H1 (cell line): ENCODE measurements around the gene TM9SF1. TPM values are rescaled to one million over a fixed set of nuclear protein-coding genes. Genes with fewer than 3 reads are reported as not detected.
"Not testable (repeated sequence)": the region's sequence is repeated elsewhere in the genome, so short reads cannot be mapped to it uniquely, and the experiment has no call there.

Source experiments
- CTCF ChIA-PET: fragments of 300-600 bp; sonication (Branson Sonifier 250); formaldehyde crosslinking; loops from one replicate; lab custom pipeline; 2021; ENCODE audit not compliant: partially characterized antibody; lab: Charles Lee
- POLR2A ChIA-PET: fragments of 300-600 bp; sonication (Branson Sonifier 250); formaldehyde crosslinking; loops from one replicate; lab custom pipeline; 2021; ENCODE audit warnings: inconsistent platforms; ENCODE audit not compliant: partially characterized antibody; lab: Charles Lee
- DNase-seq, 2 experiments: peaks; one replicate each; pipeline versions ENCODE4 v3.0.0 to v3.0.0-alpha.2; 2010 to 2022; ENCODE audit warnings: low spot score in 2 of 2, low read depth in 1 of 2, mixed read lengths in 1 of 2
- FAIRE-seq: peaks from 2 replicates; lab custom pipeline; 2011; peaks lifted over from hg19 to GRCh38; lab: Jason Lieb, UNC
- H2AFZ ChIP-seq: 2 replicates; pipeline ENCODE4 v1.8.1; 2012; ENCODE audit warnings: low read length, inconsistent platforms
- H2AK5ac ChIP-seq: 2 replicates; pipeline ENCODE4 v1.6.1; 2013; ENCODE audit warnings: low read depth, low read length
- H2BK120ac ChIP-seq: replicated peaks from 2 replicates; pipeline ENCODE3; 2013; ENCODE audit warnings: low read depth, low read length, inconsistent platforms
- H2BK12ac ChIP-seq: 2 replicates; pipeline ENCODE4 v1.6.1; 2013; ENCODE audit warnings: low read depth, low read length
- H2BK15ac ChIP-seq: 2 replicates; pipeline ENCODE4 v1.6.1; 2013; ENCODE audit warnings: low read length
- H2BK20ac ChIP-seq: 2 replicates; pipeline ENCODE4 v1.6.1; 2013; ENCODE audit warnings: low read length
- H2BK5ac ChIP-seq: 2 replicates; pipeline ENCODE4 v1.6.1; 2013; ENCODE audit warnings: low read depth, low read length
- H3K14ac ChIP-seq: 2 replicates; pipeline ENCODE4 v1.6.1; 2013; ENCODE audit warnings: inconsistent platforms; ENCODE audit not compliant: insufficient read length
- H3K18ac ChIP-seq: 2 replicates; pipeline ENCODE4 v1.6.1; 2013; ENCODE audit warnings: low read length; ENCODE audit errors: extremely low read depth
- H3K23ac ChIP-seq: 2 replicates; pipeline ENCODE4 v1.6.1; 2013; ENCODE audit warnings: inconsistent platforms; ENCODE audit not compliant: insufficient read length
- H3K23me2 ChIP-seq: 2 replicates; pipeline ENCODE4 v1.6.1; 2013; ENCODE audit warnings: low read depth, low read length
- H3K27ac ChIP-seq: 2 replicates; pipeline ENCODE4 v1.6.1; 2011; ENCODE audit warnings: low read depth, low read length, inconsistent platforms
- H3K27me3 ChIP-seq, 4 experiments: replicated peaks in 1 of 4; 1 replicate in 1 of 4; 2 replicates in 3 of 4; pipeline versions ENCODE4 v1.6.1 to v1.8.1; 2011 to 2013; ENCODE audit warnings: low read length in 3 of 4, mild to moderate bottlenecking in 3 of 4, inconsistent platforms in 2 of 4, mixed read lengths in 2 of 4, moderate library complexity in 1 of 4; ENCODE audit not compliant: control insufficient read depth in 3 of 4, insufficient read depth in 3 of 4; ENCODE audit errors: extremely low read depth in 1 of 4
- H3K36me3 ChIP-seq, 4 experiments: 2 replicates each; pipeline versions ENCODE4 v1.6.1 to v1.8.1; 2011 to 2013; ENCODE audit warnings: mild to moderate bottlenecking in 4 of 4, low read length in 3 of 4, moderate library complexity in 2 of 4, control low read depth in 1 of 4, inconsistent platforms in 1 of 4; ENCODE audit not compliant: insufficient read depth in 4 of 4, control insufficient read depth in 2 of 4
- H3K4ac ChIP-seq: replicated peaks from 2 replicates; pipeline ENCODE3; 2013; ENCODE audit warnings: low read length, low read depth, mixed read lengths, inconsistent platforms; ENCODE audit not compliant: insufficient read length
- H3K4me1 ChIP-seq, 4 experiments: replicated peaks in 1 of 4; 1 replicate in 1 of 4; 2 replicates in 3 of 4; pipeline versions ENCODE4 v1.6.1 to v1.8.1; 2011 to 2013; ENCODE audit warnings: low read length in 3 of 4, inconsistent platforms in 2 of 4, mixed read lengths in 1 of 4; ENCODE audit not compliant: insufficient read depth in 4 of 4, control insufficient read depth in 3 of 4
- H3K4me2 ChIP-seq, 2 experiments: 2 replicates each; pipeline versions ENCODE4 v1.6.1 to v1.8.1; 2011 to 2013; ENCODE audit warnings: low read depth in 2 of 2, low read length in 2 of 2, control low read depth in 1 of 2, inconsistent platforms in 1 of 2, mild to moderate bottlenecking in 1 of 2; ENCODE audit not compliant: insufficient read depth in 1 of 2
- H3K4me3 ChIP-seq, 4 experiments: fragments of 200-600, 300-600 bp in 1 of 4; sonication (generic), shearing (Covaris generic), sonication (Bioruptor Twin) in 1 of 4; 2 replicates each; pipeline versions ENCODE4 v1.5.1 to v1.8.1; 2011 to 2016; ENCODE audit warnings: low read length in 4 of 4, low read depth in 3 of 4, control low read depth in 2 of 4, inconsistent platforms in 2 of 4, mild to moderate bottlenecking in 2 of 4, mixed read lengths in 1 of 4, moderate library complexity in 1 of 4; ENCODE audit not compliant: insufficient read depth in 2 of 4; ENCODE audit errors: extremely low read depth in 1 of 4
- H3K56ac ChIP-seq: replicated peaks from 2 replicates; pipeline ENCODE3; 2013; ENCODE audit warnings: low read depth, mild to moderate bottlenecking, mixed read lengths, low read length, inconsistent platforms; ENCODE audit not compliant: insufficient read length
- H3K79me1 ChIP-seq: 2 replicates; pipeline ENCODE4 v1.6.1; 2013; ENCODE audit warnings: low read depth, low read length, control low read depth
- H3K79me2 ChIP-seq, 2 experiments: 2 replicates each; pipeline versions ENCODE4 v1.6.1 to v1.8.1; 2012 to 2013; ENCODE audit warnings: low read length in 2 of 2, mild to moderate bottlenecking in 2 of 2, inconsistent platforms in 1 of 2; ENCODE audit not compliant: insufficient read depth in 2 of 2, control insufficient read depth in 1 of 2
- H3K9ac ChIP-seq, 4 experiments: replicated peaks in 1 of 4; 1 replicate in 1 of 4; 2 replicates in 3 of 4; pipeline versions ENCODE4 v1.6.1 to v1.8.1; 2011 to 2013; ENCODE audit warnings: low read depth in 3 of 4, low read length in 3 of 4, control low read depth in 2 of 4, mild to moderate bottlenecking in 2 of 4, moderate library complexity in 2 of 4, inconsistent platforms in 1 of 4; ENCODE audit errors: extremely low read depth in 1 of 4
- H3K9me3 ChIP-seq, 2 experiments: 2 replicates each; pipeline versions ENCODE4 v1.6.1 to v1.8.1; 2012 to 2013; ENCODE audit warnings: mild to moderate bottlenecking in 2 of 2, moderate library complexity in 2 of 2, control low read depth in 1 of 2, inconsistent platforms in 1 of 2, low read depth in 1 of 2, low read length in 1 of 2, mixed read lengths in 1 of 2; ENCODE audit not compliant: insufficient read depth in 2 of 2
- H4K20me1 ChIP-seq, 2 experiments: replicated peaks in 1 of 2; 2 replicates each; pipeline versions ENCODE3 to v1.8.1; 2011 to 2013; ENCODE audit warnings: inconsistent platforms in 2 of 2, low read length in 2 of 2, mild to moderate bottlenecking in 1 of 2; ENCODE audit not compliant: insufficient read depth in 2 of 2, control insufficient read depth in 1 of 2
- H4K5ac ChIP-seq: 2 replicates; pipeline ENCODE4 v1.6.1; 2013; ENCODE audit warnings: low read length, low read depth, mixed read lengths, inconsistent platforms; ENCODE audit not compliant: insufficient read length
- H4K8ac ChIP-seq: 2 replicates; pipeline ENCODE4 v1.8.0; 2013; ENCODE audit warnings: mild to moderate bottlenecking, moderate library complexity, low read length, inconsistent platforms; ENCODE audit not compliant: insufficient read depth; ENCODE audit errors: extremely low read depth
- H4K91ac ChIP-seq: replicated peaks from 2 replicates; pipeline ENCODE3; 2013; ENCODE audit warnings: low read length, mixed read lengths, inconsistent platforms; ENCODE audit not compliant: insufficient read length
- WGBS, 2 experiments: shearing (Covaris generic) in 1 of 2; methylation state at CpG; one replicate each; pipeline versions ENCODE4 v1.1.6 to v1.1.7; 2013 to 2015; ENCODE audit warnings: low lambda C conversion rate in 2 of 2, mixed read lengths in 2 of 2, inconsistent platforms in 1 of 2, low coverage in 1 of 2, missing lambda C conversion rate in 1 of 2; ENCODE audit not compliant: insufficient replicate concordance in 2 of 2, insufficient coverage in 1 of 2, insufficient read length in 1 of 2; ENCODE audit errors: extremely low coverage in 1 of 2, missing lambda C conversion rate in 1 of 2; 5-methylcytosine and 5-hydroxymethylcytosine counted together
- polyA plus RNA-seq, 7 experiments: library from polyadenylated mRNA; depleted of rRNA in 3 of 7; stranded (reverse) in 5 of 7; unstranded in 2 of 7; fragments of >200 nt in 5 of 7; fragments of 200-250 nt in 2 of 7; gene quantifications; 1 replicate in 5 of 7; 2 replicates in 1 of 7; 4 replicates in 1 of 7; pipeline versions ENCODE4 v1.2.1 to v1.2.3, GENCODE V29; 2011 to 2013; ENCODE audit warnings: missing spikeins in 2 of 7, mixed read lengths in 2 of 7
- total RNA-seq: library from RNA; stranded (reverse); fragmentation: NEBNext Ultra II Directional; extraction: Animal tissue kit (Norgen Biotek cat#: 25700); gene quantifications from 2 replicates; pipeline ENCODE4 v1.2.1, GENCODE V29; 2021

Gene TM9SF1
- total and polyA plus RNA-seq, 2 of the 8 experiments (the other 6 are each of a cell fraction or from before 2014, with no cell fraction given): 22.2 to 29.2 TPM

DNA sequence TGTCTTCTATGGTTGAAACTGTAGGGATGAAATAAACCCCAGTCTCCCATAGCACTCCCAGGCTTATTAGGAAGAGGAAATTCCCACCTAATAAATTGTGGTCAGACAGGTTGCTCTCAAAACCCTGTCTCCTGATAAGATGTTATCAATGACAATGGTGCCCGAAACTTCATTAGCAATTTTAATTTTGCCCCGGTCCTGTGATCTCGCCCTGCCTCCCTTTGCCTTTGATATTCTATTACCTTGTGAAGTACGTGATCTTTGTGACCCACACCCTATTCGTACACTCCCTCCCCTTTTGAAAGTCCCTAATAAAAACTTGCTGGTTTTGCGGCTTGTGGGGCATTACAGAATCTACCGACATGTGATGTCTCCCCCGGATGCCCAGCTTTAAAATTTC is 7.3 kb upstream of the TM9SF1 start:
- H2BK120ac ChIP-seq, H2AK5ac ChIP-seq, H3K23ac ChIP-seq, DNase-seq, H3K14ac ChIP-seq, H3K9me3 ChIP-seq, H3K4ac ChIP-seq, H3K23me2 ChIP-seq, FAIRE-seq, H3K79me1 ChIP-seq, H3K27me3 ChIP-seq, H3K9ac ChIP-seq, H3K79me2 ChIP-seq, H3K56ac ChIP-seq, H2BK15ac ChIP-seq, H4K20me1 ChIP-seq, H3K4me1 ChIP-seq, H2BK20ac ChIP-seq, H4K8ac ChIP-seq, H2AFZ ChIP-seq, H2BK12ac ChIP-seq, H4K5ac ChIP-seq, H3K18ac ChIP-seq, H4K91ac ChIP-seq: not testable (repeated sequence)
- ChIA-PET CTCF (interaction anchor here (1.0 to 2.3 kb wide), 2 partner anchors 12 to 14 kb away, joined by 3 to 9 read pairs; partner anchors contain the start of gene CHMP4A), POLR2A (interaction anchor here (0.9 to 5.0 kb wide), 7 partner anchors 11 to 40 kb away, joined by 3 to 24 read pairs (median 6); partner anchors contain the start of genes CHMP4A, IPO4, MDP1 and REC8)
- peak overlapping the region; percentile 38 to 45; a peak in 1 of 4 replicates for H3K4me2 ChIP-seq
- 0 out of 2 replicates have a peak overlapping the region, but pooled peaks have one; percentile 89 for H2BK5ac ChIP-seq
- peak overlapping the region; percentile 63; the same call in 1 of the 2 replicates for H3K27ac ChIP-seq
- H3K4me3 ChIP-seq: peak overlapping the region in 1 of 4 experiments; percentile 36; a peak in 2 of 8 replicates
- peaks cover 9 to 34% (median 22%) of the 10 kb centered on the region in 4 experiments; a peak in 7 of 8 replicates for H3K36me3 ChIP-seq
- WGBS, 2 experiments: 45% methylated on average over 8 of the region's 8 CpGs; no CpG with 5 or more reads in 1 of the 2 experiments
